Kidney glomerular epithelial cell (primary cell): Measurements from ENCODE around the gene GPRC5C.

ENCODE experiments used
- DNase-seq: peaks from one replicate; lab custom pipeline; 2025; lab: John Stamatoyannopoulos, UW

The GPRC5C gene

GRCh38 chr17:74452841-74453661, 21.2 kb downstream of the GPRC5C start:
- DNase-seq = no peak

- DNase-seq = no peak
These were observed 21.8 kb downstream of the GPRC5C start for GRCh38 chr17:74453665-74454196.

- DNase-seq = peak; percentile 59
These were observed 22.5 kb downstream of the GPRC5C start for GRCh38 chr17:74454197-74455024.

- no peak for DNase-seq
These were observed 23.2 kb downstream of the GPRC5C start for GRCh38 chr17:74455025-74455545.

GRCh38 chr17:74455821-74456220, 23.9 kb downstream of the GPRC5C start:
- DNase-seq = no peak

GRCh38 chr17:74457146-74457819, 25.4 kb downstream of the GPRC5C start:
- no peak for DNase-seq

GRCh38 chr17:74457820-74458166, 25.9 kb downstream of the GPRC5C start:
- DNase-seq = no peak

- no peak for DNase-seq
These were observed 26.9 kb downstream of the GPRC5C start for GRCh38 chr17:74458835-74459234.

GRCh38 chr17:74459622-74460021, 27.7 kb downstream of the GPRC5C start:
- no peak for DNase-seq

GRCh38 chr17:74460241-74460640, 28.4 kb downstream of the GPRC5C start:
- no peak for DNase-seq

GRCh38 chr17:74460996-74461395, 29.1 kb downstream of the GPRC5C start:
- no peak for DNase-seq

- no peak for DNase-seq
These were observed 29.7 kb downstream of the GPRC5C start for GRCh38 chr17:74461611-74462010.

GRCh38 chr17:74464730-74465377, 33.0 kb downstream of the GPRC5C start:
- no peak for DNase-seq

- no peak for DNase-seq
These were observed 33.7 kb downstream of the GPRC5C start for GRCh38 chr17:74465378-74466110.

GRCh38 chr17:74466111-74466827, 34.4 kb downstream of the GPRC5C start, which contains the start of gene CD300A:
Gene CD300A, plus strand, starts transcription at chr17:74466634. Its CDS starts 70 bp downstream, at chr17:74466704.
- DNase-seq = no peak

GRCh38 chr17:74466828-74467184, 34.9 kb downstream of the GPRC5C start:
- DNase-seq = no peak

GRCh38 chr17:74467221-74467951, 35.5 kb downstream of the GPRC5C start:
- DNase-seq = no peak

GRCh38 chr17:74471341-74471740, 39.5 kb downstream of the GPRC5C start:
- DNase-seq = no peak

- DNase-seq = no peak
These were observed 41.0 kb downstream of the GPRC5C start for GRCh38 chr17:74472890-74473289.

- no peak for DNase-seq
These were observed 41.4 kb downstream of the GPRC5C start for GRCh38 chr17:74473294-74473693.
